Measurements from ENCODE around the gene C9orf50.

C9orf50 gene

DNA sequence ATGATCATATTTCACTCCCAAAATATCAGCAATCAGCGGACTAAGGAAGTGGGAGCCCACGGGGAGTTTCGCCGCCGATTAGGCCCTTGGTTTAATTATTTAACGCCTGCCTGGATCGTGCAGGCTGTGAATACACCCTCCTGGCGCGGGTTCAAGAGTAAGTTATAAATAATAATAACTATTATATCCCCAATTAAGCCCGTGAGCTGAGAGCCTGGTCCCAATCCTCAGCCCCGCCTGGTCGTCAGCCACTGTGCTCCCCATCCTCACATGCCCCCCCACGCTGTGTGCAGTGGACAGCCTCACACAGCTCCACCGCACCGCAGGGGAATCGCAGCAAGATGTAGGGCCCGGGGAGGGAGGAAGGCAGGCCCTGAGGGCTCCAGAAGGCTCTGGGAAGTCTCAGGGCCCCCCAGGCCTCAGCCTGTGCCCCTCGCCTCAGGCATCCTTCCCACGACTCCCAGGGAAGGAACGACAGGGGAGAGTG lies 33.7 kb upstream of the C9orf50 start:
- H3K9ac ChIP-seq (ENCODE audit: low read depth, low read length), result no peak overlapping the region

DNA sequence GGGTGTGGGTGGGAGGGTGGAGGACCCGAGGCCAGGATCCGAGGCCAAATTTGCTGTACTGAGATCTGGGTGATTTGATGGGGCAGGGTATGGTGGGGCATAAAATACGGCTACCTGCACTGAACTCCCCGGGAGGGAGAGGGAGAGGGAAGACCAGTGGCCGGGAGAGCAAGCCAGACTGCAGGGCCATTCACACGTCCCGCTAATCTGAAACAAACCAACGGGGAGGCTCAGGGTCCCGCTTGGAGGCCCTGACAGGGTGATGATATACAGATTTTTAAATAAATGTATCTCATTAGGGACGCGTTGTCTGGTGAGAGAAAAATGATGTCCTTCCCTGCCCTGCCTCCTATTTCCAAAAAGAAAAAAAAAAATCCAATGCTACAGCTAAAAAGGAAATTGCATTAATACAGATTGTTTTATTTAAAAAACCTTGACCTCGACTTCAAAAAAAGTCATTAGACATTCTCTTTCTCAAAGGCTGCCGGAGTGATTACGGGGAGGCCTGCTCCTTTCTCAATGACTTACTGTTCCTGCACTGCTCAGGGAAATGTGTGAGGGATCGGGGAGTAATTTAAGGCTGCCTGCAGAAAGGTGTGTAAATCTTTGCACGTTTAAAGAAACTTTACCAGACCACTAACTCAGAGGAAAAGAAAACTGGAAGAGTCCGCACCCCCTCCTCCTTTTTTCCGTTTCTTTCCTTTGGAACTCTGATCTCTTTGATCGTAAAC lies 33.1 kb upstream of the C9orf50 start:
- no peaks in the 10 kb centered on the region for H3K9me3 ChIP-seq (ENCODE audit: control insufficient read depth, insufficient read depth, low read length)
- no peak overlapping the region for H3K9ac ChIP-seq (ENCODE audit: low read depth, low read length)
- H3K36me3 ChIP-seq (ENCODE audit: insufficient read depth, low read length), result no peaks in the 10 kb centered on the region
- no peaks in the 10 kb centered on the region; the same call in 1 of the 2 replicates for H3K4me1 ChIP-seq (ENCODE audit: insufficient read depth, low read length)

More for the DNA sequence above, 33.7 kb upstream of the C9orf50 start:
- Histone ChIP-seq H3K36me3 (ENCODE audit: insufficient read depth, low read length) (no peaks in the 10 kb centered on the region), H3K9me3 (ENCODE audit: control insufficient read depth, insufficient read depth, low read length) (no peaks in the 10 kb centered on the region), H3K4me1 (ENCODE audit: insufficient read depth, low read length) (no peaks in the 10 kb centered on the region; the same call in 1 of the 2 replicates)

DNA sequence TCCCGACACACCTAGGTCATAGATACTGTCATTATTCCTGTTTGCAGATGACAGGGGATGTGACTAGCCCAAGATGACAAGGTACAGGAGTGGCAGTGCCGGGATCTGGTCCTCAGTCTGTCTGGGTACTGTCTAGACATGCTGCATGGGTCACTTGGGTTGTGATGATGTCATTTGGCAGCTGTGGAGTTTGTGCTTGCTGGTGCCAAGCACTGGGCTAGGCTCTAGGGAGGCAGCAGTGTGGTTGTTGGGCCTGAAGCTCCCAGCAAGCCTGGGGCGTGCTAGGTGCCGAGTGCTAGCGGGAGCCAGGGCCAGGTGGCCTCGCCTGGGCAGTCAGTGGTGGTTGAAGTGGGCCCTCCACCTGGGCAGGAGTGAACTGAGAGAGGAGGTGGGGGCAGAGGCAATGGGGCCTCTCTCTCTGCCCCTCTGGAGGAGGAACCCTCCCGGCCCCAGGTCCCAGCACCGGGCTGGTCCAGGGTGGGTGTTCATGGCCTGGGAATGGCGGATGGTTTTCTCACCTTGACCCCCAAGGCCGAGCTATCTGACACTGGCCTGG lies 29.9 kb upstream of the C9orf50 start:
- Histone ChIP-seq H3K9ac (ENCODE audit: low read depth, low read length) (no peak overlapping the region), H3K4me1 (ENCODE audit: insufficient read depth, low read length) (peaks cover 4% of the 10 kb centered on the region; the same call in 1 of the 2 replicates), H3K36me3 (ENCODE audit: insufficient read depth, low read length) (no peaks in the 10 kb centered on the region), H3K9me3 (ENCODE audit: control insufficient read depth, insufficient read depth, low read length) (no peaks in the 10 kb centered on the region)

DNA sequence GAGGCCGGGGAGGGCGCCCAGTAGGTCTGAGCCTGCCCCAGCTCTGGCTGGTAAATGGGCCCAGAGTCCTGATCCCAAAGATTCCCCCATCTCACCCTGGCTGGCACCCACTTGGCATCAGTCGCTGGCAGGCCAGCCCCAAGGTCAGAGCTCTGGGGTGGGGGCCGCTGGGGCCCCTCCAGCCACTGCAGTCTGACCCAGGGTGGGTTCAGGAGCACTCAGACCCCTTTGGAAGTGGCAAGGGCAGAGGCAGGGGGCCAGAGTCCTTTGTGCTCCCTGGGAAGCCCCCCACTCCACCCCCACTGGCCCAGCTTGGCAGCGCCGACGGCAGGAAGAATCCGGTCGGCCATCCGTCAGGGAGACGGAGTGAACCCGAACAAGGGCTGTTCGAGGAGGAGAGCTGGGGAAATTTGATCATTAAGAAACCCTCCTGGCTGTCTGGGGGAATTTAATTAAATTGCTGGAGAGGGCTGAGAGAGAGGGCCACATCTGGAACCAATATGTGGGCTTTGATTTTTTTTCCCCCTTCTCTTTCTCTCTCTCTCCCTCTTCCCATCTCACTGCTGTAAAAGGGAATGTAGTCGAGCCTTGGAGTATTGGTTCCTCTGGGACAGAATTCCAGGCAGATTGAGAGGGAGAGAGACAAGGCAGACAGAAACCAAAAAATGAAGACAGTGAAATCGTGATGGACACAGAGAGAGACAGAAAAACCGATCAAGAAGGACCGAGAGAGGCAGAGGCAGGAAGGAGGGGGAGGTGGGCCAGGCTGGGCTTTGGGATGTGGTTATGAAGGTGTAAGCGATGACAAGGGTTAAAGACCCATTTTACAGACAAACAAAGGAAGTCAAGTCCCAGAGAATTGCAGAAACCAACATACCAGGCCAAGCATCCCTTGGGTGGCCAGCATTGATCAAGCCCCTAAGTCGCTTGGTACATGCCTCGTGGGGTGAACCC lies 29.1 kb upstream of the C9orf50 start:
- no peak overlapping the region for H3K9ac ChIP-seq (ENCODE audit: low read depth, low read length)
- peaks cover 4% of the 10 kb centered on the region; the same call in 1 of the 2 replicates for H3K4me1 ChIP-seq (ENCODE audit: insufficient read depth, low read length)
- H3K9me3 ChIP-seq (ENCODE audit: control insufficient read depth, insufficient read depth, low read length), result no peaks in the 10 kb centered on the region
- no peaks in the 10 kb centered on the region for H3K36me3 ChIP-seq (ENCODE audit: insufficient read depth, low read length)

DNA sequence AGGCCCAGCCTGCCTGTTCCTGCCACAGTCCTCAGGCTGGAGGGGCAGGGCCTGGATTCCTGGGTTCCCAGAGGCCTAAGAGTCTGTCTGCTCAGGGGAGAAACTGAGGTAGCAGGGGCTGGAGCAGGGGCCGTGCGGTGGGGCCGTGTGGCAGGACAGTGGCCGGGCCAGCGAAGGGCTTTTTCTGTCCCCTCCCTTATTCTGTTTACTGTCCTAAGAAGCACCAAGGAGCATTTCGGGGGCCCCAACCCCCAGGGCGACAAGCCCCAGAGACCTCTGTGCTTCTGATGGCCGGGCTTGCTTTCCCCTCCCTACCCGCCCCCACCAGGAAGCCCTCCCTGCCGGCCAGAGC lies 27.8 kb upstream of the C9orf50 start:
- no peaks in the 10 kb centered on the region for H3K9me3 ChIP-seq (ENCODE audit: control insufficient read depth, insufficient read depth, low read length)
- no peaks in the 10 kb centered on the region for H3K36me3 ChIP-seq (ENCODE audit: insufficient read depth, low read length)
- H3K9ac ChIP-seq (ENCODE audit: low read depth, low read length), result no peak overlapping the region
- H3K4me1 ChIP-seq (ENCODE audit: insufficient read depth, low read length), result peaks cover 4% of the 10 kb centered on the region; the same call in 1 of the 2 replicates

DNA sequence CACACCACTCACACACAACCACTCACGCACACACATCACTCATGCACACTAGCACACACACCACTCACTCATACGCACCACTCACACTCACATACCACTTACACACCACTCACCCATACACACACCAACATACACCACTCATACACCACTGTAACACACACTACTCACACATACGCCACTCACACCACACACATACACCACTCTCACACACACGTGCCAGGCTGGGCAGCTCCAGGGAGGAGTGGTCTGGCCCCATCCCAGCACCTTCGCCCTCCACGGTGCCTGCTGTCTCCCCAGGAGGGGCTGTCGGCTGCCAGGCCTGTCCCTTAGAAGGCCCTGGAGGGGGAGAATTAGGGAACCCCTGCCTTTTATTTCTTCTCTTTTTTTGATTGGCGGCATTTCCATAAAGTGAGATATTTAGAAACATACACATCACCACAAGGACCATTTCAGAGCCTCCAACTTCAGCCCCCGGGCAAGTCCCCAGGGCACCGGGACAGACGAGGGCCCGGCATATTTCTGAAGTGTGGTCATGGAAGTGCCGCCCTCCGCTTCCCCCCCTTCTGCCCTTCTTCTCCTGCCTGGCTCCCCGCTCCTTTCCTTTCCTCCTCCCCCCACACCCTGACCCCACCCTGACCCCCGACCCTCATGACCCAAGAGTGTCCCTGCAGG lies 27.3 kb upstream of the C9orf50 start:
- H3K9ac ChIP-seq (ENCODE audit: low read depth, low read length), result no peak overlapping the region

DNA sequence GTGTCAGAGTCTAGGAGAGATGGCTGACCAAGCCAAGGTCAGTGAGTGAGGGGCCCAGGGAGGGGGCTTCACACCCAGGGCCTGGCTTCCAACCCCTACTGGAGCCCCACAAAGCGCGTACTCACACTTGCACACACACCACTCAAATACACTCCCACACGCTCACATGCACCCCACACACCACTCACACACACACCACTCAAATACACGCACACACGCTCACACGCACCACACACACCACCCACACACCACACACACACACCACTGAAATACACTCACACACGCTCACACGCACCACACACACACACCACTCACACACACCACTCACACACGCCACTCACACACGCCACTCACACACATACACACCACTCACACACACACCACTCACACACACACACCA lies 26.7 kb upstream of the C9orf50 start:
- Histone ChIP-seq H3K9me3 (ENCODE audit: control insufficient read depth, insufficient read depth, low read length) (no peaks in the 10 kb centered on the region), H3K4me1 (ENCODE audit: insufficient read depth, low read length) (peaks cover 4% of the 10 kb centered on the region; the same call in 1 of the 2 replicates), H3K9ac (ENCODE audit: low read depth, low read length) (no peak overlapping the region), H3K36me3 (ENCODE audit: insufficient read depth, low read length) (no peaks in the 10 kb centered on the region)

More for the DNA sequence above, 27.3 kb upstream of the C9orf50 start:
- Histone ChIP-seq H3K9me3 (ENCODE audit: control insufficient read depth, insufficient read depth, low read length) (no peaks in the 10 kb centered on the region), H3K4me1 (ENCODE audit: insufficient read depth, low read length) (peaks cover 4% of the 10 kb centered on the region; the same call in 1 of the 2 replicates), H3K36me3 (ENCODE audit: insufficient read depth, low read length) (no peaks in the 10 kb centered on the region)

DNA sequence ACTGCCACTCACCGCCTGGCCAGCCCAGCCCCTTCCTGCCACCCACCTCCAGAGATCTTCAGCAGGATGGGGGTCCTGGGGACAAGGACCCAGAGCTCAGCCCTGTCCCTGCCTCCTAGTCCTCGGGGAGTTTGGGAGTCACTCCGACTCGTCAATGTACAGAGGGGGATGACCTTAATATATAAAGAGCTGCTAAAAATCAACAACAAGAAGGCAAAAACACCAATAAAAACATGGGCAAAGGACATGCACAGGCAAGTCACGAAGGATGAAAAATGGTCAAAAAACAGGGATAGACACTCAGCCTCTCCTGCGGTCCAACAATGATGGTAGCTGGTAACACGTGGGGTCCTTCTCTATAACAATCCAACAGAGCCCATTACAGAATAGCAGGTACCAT lies 25.8 kb upstream of the C9orf50 start:
- Histone ChIP-seq H3K4me1 (ENCODE audit: insufficient read depth, low read length) (peaks cover 4% of the 10 kb centered on the region; the same call in 1 of the 2 replicates), H3K9me3 (ENCODE audit: control insufficient read depth, insufficient read depth, low read length) (no peaks in the 10 kb centered on the region), H3K9ac (ENCODE audit: low read depth, low read length) (no peak overlapping the region), H3K36me3 (ENCODE audit: insufficient read depth, low read length) (no peaks in the 10 kb centered on the region)

DNA sequence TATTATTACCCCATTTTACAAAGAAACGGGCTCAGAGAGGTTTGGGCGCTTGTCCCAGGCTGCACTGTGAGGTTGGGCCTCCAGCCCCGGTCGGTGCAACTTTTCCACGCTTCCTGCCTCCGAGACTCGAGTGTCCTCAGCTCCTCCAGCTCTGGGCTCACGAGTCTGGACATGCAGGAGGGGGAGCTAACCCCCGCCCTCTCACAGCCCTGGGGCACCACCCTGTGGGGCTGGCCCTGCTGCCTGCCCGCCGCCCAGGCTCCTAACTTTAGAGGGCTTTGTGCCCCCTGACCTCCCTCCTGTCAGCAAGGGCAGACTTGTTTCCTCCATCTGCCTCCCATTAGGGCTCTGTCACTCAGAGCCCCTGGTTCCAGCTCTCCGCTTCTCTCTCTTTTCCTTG lies 25.4 kb upstream of the C9orf50 start:
- Histone ChIP-seq H3K36me3 (ENCODE audit: insufficient read depth, low read length) (no peaks in the 10 kb centered on the region), H3K9me3 (ENCODE audit: control insufficient read depth, insufficient read depth, low read length) (no peaks in the 10 kb centered on the region), H3K4me1 (ENCODE audit: insufficient read depth, low read length) (peaks cover 4% of the 10 kb centered on the region; the same call in 1 of the 2 replicates), H3K9ac (ENCODE audit: low read depth, low read length) (no peak overlapping the region)

DNA sequence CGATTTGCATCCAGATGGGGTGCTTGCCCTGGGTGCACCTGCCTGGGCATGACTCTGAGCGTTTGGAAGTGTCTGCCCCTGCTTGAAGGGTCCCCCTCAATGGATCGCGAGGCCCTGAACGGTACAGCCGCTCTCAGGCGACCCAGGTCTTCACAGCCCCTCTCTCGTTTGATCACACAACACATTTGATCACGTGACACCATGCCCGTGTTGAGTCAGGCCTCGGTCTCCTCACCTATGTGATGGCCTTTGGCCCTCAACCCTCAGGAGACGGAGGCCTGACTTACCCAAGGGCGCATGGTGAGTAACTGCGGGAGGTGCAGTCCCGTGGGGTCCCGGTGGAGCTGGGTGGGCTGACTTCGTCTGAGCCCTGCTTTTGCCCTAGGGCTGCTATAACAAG lies 24.0 kb upstream of the C9orf50 start:
- Histone ChIP-seq H3K9ac (ENCODE audit: low read depth, low read length) (no peak overlapping the region; the same call in 1 of the 2 replicates), H3K4me1 (ENCODE audit: insufficient read depth, low read length) (peaks cover 4% of the 10 kb centered on the region; the same call in 1 of the 2 replicates), H3K36me3 (ENCODE audit: insufficient read depth, low read length) (no peaks in the 10 kb centered on the region), H3K9me3 (ENCODE audit: control insufficient read depth, insufficient read depth, low read length) (no peaks in the 10 kb centered on the region)

DNA sequence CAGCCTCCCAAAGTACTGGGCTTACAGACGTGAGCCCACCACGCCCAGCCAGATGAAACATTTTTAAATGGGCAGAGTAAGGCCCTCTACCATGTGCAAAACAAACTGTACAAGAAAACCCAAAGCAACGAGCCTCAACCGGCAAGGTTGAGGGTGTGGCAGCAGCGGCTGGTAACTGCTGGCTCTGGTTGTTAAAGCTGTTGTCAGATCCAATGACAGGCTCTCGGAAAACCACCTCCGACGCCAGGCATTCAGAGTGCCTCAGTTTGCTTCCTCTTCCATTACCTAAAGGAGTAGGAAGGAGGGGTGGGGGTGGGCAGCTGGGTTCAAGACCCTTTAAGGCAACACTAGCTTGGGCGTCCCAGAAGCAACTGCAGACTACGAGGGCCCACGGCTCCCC lies 23.5 kb upstream of the C9orf50 start:
- Histone ChIP-seq H3K36me3 (ENCODE audit: insufficient read depth, low read length) (no peaks in the 10 kb centered on the region), H3K4me1 (ENCODE audit: insufficient read depth, low read length) (peaks cover 4% of the 10 kb centered on the region; the same call in 1 of the 2 replicates), H3K9me3 (ENCODE audit: control insufficient read depth, insufficient read depth, low read length) (no peaks in the 10 kb centered on the region), H3K9ac (ENCODE audit: low read depth, low read length) (no peak overlapping the region)

DNA sequence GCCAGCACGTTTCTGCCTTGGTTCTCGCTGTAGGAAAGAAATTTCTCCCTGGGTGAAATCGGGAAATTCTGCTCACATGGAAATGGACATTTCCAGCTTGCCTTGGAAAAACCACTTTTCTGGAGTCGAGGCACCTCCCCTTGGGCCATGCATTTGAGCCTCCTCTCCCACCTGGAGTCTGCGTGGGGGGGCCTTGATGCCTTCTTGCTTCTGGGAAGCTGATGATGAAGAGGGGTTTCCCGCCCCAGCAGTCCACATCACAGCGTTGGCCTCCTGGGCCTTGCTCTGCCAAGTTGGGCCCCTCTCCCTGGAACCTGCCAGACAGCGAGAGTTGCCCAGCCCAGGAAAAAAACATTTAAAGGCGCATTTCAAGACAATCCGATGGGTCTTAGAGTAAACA lies 22.8 kb upstream of the C9orf50 start:
- Histone ChIP-seq H3K4me1 (ENCODE audit: insufficient read depth, low read length) (peaks cover 4% of the 10 kb centered on the region; the same call in 1 of the 2 replicates), H3K36me3 (ENCODE audit: insufficient read depth, low read length) (no peaks in the 10 kb centered on the region), H3K9ac (ENCODE audit: low read depth, low read length) (no peak overlapping the region), H3K9me3 (ENCODE audit: control insufficient read depth, insufficient read depth, low read length) (no peaks in the 10 kb centered on the region)

DNA sequence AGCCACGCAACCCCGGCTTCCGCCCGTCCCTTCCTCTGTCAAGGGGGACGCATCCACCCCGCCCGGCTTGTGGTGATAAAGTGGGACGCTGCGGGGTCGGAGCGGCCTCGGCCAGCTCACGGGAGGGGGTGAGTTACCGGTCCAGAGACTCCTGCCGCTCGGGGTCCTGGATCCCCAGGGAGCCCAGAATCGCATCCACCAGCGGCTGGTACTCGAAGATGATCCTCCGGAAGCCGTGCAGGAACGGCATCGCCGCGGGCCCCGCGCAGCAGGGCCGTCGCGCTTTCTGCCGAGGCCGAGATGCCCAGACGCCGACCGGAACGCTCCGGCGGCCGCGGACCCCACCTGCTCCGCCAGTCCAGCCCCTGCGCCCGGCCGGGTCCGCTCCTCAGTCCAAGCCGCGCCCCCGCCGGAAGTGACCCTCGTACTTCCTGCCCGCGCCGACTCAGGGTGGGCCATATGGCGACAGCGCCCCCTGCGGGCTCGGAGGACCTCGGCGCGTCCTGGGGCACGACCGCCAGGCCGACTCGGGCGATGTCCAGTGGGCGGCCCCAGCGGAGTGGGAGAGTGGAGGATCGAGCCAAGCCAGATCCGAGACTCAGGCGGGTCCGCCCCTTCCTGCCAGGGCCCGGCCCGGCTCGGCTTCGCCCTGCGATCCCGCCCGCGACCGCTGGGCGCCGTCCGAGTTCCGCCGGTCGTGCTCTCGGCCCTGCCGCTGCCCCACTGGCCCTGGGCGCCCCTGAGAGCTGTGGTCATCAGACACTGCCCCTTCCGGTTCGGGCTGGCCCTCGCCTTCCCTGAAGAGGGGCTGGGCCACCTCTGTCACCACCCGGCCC lies 21.1 kb upstream of the C9orf50 start, which contains the start of gene ASB6:
Gene ASB6 (minus strand): TSS at position 402 of the 836 bp plus-strand sequence. CDS start 152 bp downstream, at position 250.
- Histone ChIP-seq H3K9me3 (ENCODE audit: control insufficient read depth, insufficient read depth, low read length) (no peaks in the 10 kb centered on the region), H3K9ac (ENCODE audit: low read depth, low read length) (peak within 1 kb of the TSS; percentile 87), H3K36me3 (ENCODE audit: insufficient read depth, low read length) (peaks cover 2% of the 10 kb centered on the region; the same call in 1 of the 2 replicates), H3K4me1 (ENCODE audit: insufficient read depth, low read length) (no peaks in the 10 kb centered on the region)
